Glomerular visceral epithelial cell (primary cell): ENCODE results near the gene GLI3.

Experiments used
- DNase-seq: peaks from one replicate; pipeline ENCODE4 v3.0.0-alpha.2; 2016; ENCODE audit errors: extremely low spot score

The GLI3 gene

GRCh38 chr7:41928166-41928565, 308.8 kb downstream of the GLI3 start:
- DNase-seq, result no peak

- no peak for DNase-seq
Measured at GRCh38 chr7:41927380-41927779, 309.6 kb downstream of the GLI3 start.

GRCh38 chr7:41925946-41926345, 311.1 kb downstream of the GLI3 start:
- peak; percentile 48 for DNase-seq

- DNase-seq, result no peak
Measured at GRCh38 chr7:41924796-41925195, 312.2 kb downstream of the GLI3 start.

- DNase-seq, result no peak
Measured at GRCh38 chr7:41922373-41922772, 314.6 kb downstream of the GLI3 start.

- DNase-seq, result no peak
Measured at GRCh38 chr7:41921453-41921981, 315.5 kb downstream of the GLI3 start.

- DNase-seq, result peak; percentile 83
Measured at GRCh38 chr7:41918597-41918996, 318.4 kb downstream of the GLI3 start.

GRCh38 chr7:41916450-41916927, 320.5 kb downstream of the GLI3 start:
- peak; percentile 98 for DNase-seq

- peak; percentile 33 for DNase-seq
Measured at GRCh38 chr7:41915871-41916270, 321.1 kb downstream of the GLI3 start.

GRCh38 chr7:41912851-41913567, 324.0 kb downstream of the GLI3 start:
- no peak for DNase-seq

GRCh38 chr7:41912426-41912825, 324.6 kb downstream of the GLI3 start:
- DNase-seq, result no peak

GRCh38 chr7:41911792-41912191, 325.2 kb downstream of the GLI3 start:
- DNase-seq, result peak; percentile 92
